ENCODE results near the gene FOXN1. TPM values are rescaled to one million over a fixed set of nuclear protein-coding genes. Genes with fewer than 3 reads are reported as not detected.

FOXN1 gene
- total and polyA plus RNA-seq, 2 of the 13 experiments (the other 11 are each of a cell fraction or from before 2014, with no cell fraction given), result 0.01 TPM; not detected in 1

- ChIA-PET CTCF (ENCODE audit: low intra/inter-chr PET ratio, low total read pairs) (no interaction called here), POLR2A (interaction anchor here (0.6 kb wide), 1 partner anchor 47 kb away, joined by 3 read pairs; the partner anchor contains the start of gene PIGS)
- DNase-seq (ENCODE audit: low spot score), result peak; percentile 70
- Histone ChIP-seq H3K9ac (ENCODE audit: insufficient read depth, low read depth, low read length) (peak overlapping the region; percentile 35; the same call in 1 of the 2 replicates), H3K9me3 (ENCODE audit: low read length) (no peaks in the 10 kb centered on the region), H4K20me1 (ENCODE audit: insufficient read depth, low read length) (no peaks in the 10 kb centered on the region), H3K27me3 (ENCODE audit: control insufficient read depth in 1 of 2, insufficient read depth in 2 of 2, low read length in 2 of 2) (peaks cover 6 to 39% of the 10 kb centered on the region in 2 experiments), H3K4me2 (ENCODE audit: low read depth, low read length) (peak overlapping the region; percentile 67), H3K79me2 (ENCODE audit: insufficient read depth, low read length) (no peaks in the 10 kb centered on the region), H3K4me1 (ENCODE audit: insufficient read depth, low read length) (peaks cover 37% of the 10 kb centered on the region), H3K36me3 (replicated peaks in 1 of 2; ENCODE audit: control insufficient read depth in 1 of 2, insufficient read depth in 2 of 2, low read length in 2 of 2) (no peaks in the 10 kb centered on the region), H3K4me3 (replicated peaks in 1 of 3; ENCODE audit: insufficient read depth in 1 of 3, low read depth in 2 of 3, low read length in 3 of 3) (peak overlapping the region in 2 of 3 experiments; percentile 21 to 55; a peak in 3 of 6 replicates), H3K27ac (ENCODE audit: extremely low read length, insufficient read depth, low read length) (no peak overlapping the region), H2AFZ (ENCODE audit: low read length) (no peak overlapping the region)
- peak; percentile 59 for FAIRE-seq
- in situ Hi-C loops (cut with HindIII; ENCODE audit: extremely low pct_ligation_motif_present, low pct_unique_long_range_greater_than_20kb) (no loop called here), intact Hi-C loops (cut with micrococcal nuclease; ENCODE audit: unreplicated experiment) (loop anchor here (5.0 kb wide), 1 partner anchor 743 kb away; no protein-coding TSS in a partner anchor)
- 21% methylated on average over 9 of the region's 25 CpGs for WGBS (ENCODE audit: low lambda C conversion rate)
- BruUV-seq (replicated peaks), result no TSS peak
- peak; percentile 70 for ATAC-seq
- TF ChIP-seq U2AF1 (optimal IDR thresholded peaks at IDR 0.05; ENCODE audit: low read depth, low read length) (no peak), EP300 (IDR thresholded peaks at IDR 0.05; ENCODE audit: low read depth in 2 of 2, low read length in 2 of 2) (no peak), EP300 (CRISPR knock-in tag; IDR thresholded peaks at IDR 0.05; ENCODE audit: borderline replicate concordance) (no peak), MTF1 (CRISPR knock-in tag; IDR thresholded peaks at IDR 0.05) (no peak), ZSCAN29 (CRISPR knock-in tag; conservative IDR thresholded peaks at IDR 0.05) (no peak), ZNF274 (CRISPR knock-in tag; IDR thresholded peaks at IDR 0.05) (no peak), TFAP4 (IDR thresholded peaks at IDR 0.05; ENCODE audit: borderline replicate concordance, low read depth) (peak; percentile 73; the same call in 1 of the 2 replicates), ZNF83 (CRISPR knock-in tag; IDR thresholded peaks at IDR 0.05; ENCODE audit: borderline replicate concordance) (no peak), SAFB2 (CRISPR knock-in tag; IDR thresholded peaks at IDR 0.05; ENCODE audit: borderline replicate concordance, low read depth) (no peak), ZFP82 (CRISPR knock-in tag; IDR thresholded peaks at IDR 0.05; ENCODE audit: borderline replicate concordance) (no peak), MATR3 (CRISPR knock-in tag; IDR thresholded peaks at IDR 0.05) (no peak), ZNF317 (CRISPR knock-in tag; IDR thresholded peaks at IDR 0.05) (no peak), NFYB (CRISPR knock-in tag; IDR thresholded peaks at IDR 0.05) (no peak), ZBED4 (CRISPR knock-in tag; IDR thresholded peaks at IDR 0.05; ENCODE audit: borderline replicate concordance) (no peak), NFE2 (CRISPR knock-in tag; IDR thresholded peaks at IDR 0.05) (no peak), PAX8 (CRISPR knock-in tag; IDR thresholded peaks at IDR 0.05; ENCODE audit: borderline replicate concordance) (no peak), DMAP1 (CRISPR knock-in tag; IDR thresholded peaks at IDR 0.05) (no peak), CBX2 (IDR thresholded peaks at IDR 0.05; ENCODE audit: low read depth, low read length) (no peak), CBX2 (CRISPR knock-in tag; IDR thresholded peaks at IDR 0.05; ENCODE audit: low read depth) (no peak), ZNF746 (CRISPR knock-in tag; IDR thresholded peaks at IDR 0.05) (no peak)
Measured at GRCh38 chr17:28524476-28525424, 18.6 kb downstream of the FOXN1 start.

Measured in HepG2 (cell line).